Right cardiac atrium (tissue), 5 donors: Measurements from ENCODE around the gene KRTAP5-2. TPM values are rescaled to one million over a fixed set of nuclear protein-coding genes. Genes with fewer than 3 reads are reported as not detected.

Experiments used
- ATAC-seq, 2 donors: fragments of 200-7000 bp; cut with Tn5 transposase; one replicate each; pipeline versions ENCODE4 v1.8.0 to v1.9.1; 2020; ENCODE audit warnings: moderate library complexity in 2 of 2, mild to moderate bottlenecking in 1 of 2
- DNase-seq, 3 donors: peaks; one replicate each; pipeline ENCODE4 v3.0.0-alpha.2; 2020
- H3K27ac ChIP-seq: one replicate; pipeline ENCODE4 v1.5.1; 2013; ENCODE audit warnings: mild to moderate bottlenecking, low read length, control low read depth, moderate library complexity
- H3K27me3 ChIP-seq: one replicate; pipeline ENCODE4 v1.6.1; 2013; ENCODE audit not compliant: control insufficient read depth, insufficient read depth
- H3K4me1 ChIP-seq: one replicate; pipeline ENCODE4 v1.6.1; 2013; ENCODE audit warnings: low read length; ENCODE audit not compliant: control insufficient read depth, insufficient read depth
- H3K4me3 ChIP-seq: one replicate; pipeline ENCODE4 v1.5.1; 2013; ENCODE audit warnings: low read length, control low read depth
- H3K9me3 ChIP-seq: one replicate; pipeline ENCODE4 v1.6.1; 2013; ENCODE audit warnings: low read length; ENCODE audit not compliant: control insufficient read depth
- WGBS: extraction: QIAGEN DNeasy Blood & Tissue Kit; methylation state at CpG from one replicate; pipeline ENCODE4 v1.1.7; 2013; 5-methylcytosine and 5-hydroxymethylcytosine counted together
- intact Hi-C, 4 donors: fragments of 100-400 bp; cut with DNase I; formaldehyde crosslinking; loops; one replicate each; pipeline versions ENCODE4 v1.11.0 to v1.14.0; 2022 to 2023
- polyA plus RNA-seq: library from polyadenylated mRNA; stranded (reverse); fragments of 200-250 nt; gene quantifications from one replicate; pipeline ENCODE4 v1.2.3, GENCODE V29; 2013
- total RNA-seq, 4 donors: library from RNA; stranded (reverse); fragmentation: NEBNext Ultra II Directional; extraction: Animal tissue kit (Norgen Biotek cat#: 25700); gene quantifications; one replicate each; pipeline ENCODE4 v1.2.1, GENCODE V29; 2021
- donor health status: healthy with polysubstance abuse.
- donor health status: DM: no; HTN: yes; CAD: no.
- donor health status: DM: no; HTN: no; CAD: no.
- donor health status: DM: no; HTN: yes; CAD: no; lungs with severe emphysema.
- donor health status: DM: yes; HTN: yes; CAD: no.

The KRTAP5-2 gene
- total and polyA plus RNA-seq, 5 donors = not detected

- Histone ChIP-seq H3K27ac (peak overlapping the region; percentile 45), H3K27me3 (no peaks in the 10 kb centered on the region), H3K9me3 (no peaks in the 10 kb centered on the region), H3K4me3 (no peak overlapping the region), H3K4me1 (peaks cover 9% of the 10 kb centered on the region)
- intact Hi-C loops = no loop called here
- WGBS = 76% methylated on average over 15 of the region's 15 CpGs
- no peak for ATAC-seq
- DNase-seq = peak in 1 of 3 donors; percentile 43
These were observed 38.0 kb downstream of the KRTAP5-2 start for GRCh38 chr11:1560002-1560648.

- DNase-seq (peak; percentile 94 to 96 (median 96)), ATAC-seq (peak; percentile 81 to 82)
- Histone ChIP-seq H3K27ac (peak overlapping the region; percentile 45), H3K4me1 (peaks cover 4% of the 10 kb centered on the region), H3K4me3 (no peak overlapping the region), H3K27me3 (no peaks in the 10 kb centered on the region), H3K9me3 (no peaks in the 10 kb centered on the region)
- intact Hi-C loops = no loop called here
- 42% methylated on average over 29 of the region's 29 CpGs for WGBS
These were observed 38.8 kb downstream of the KRTAP5-2 start for GRCh38 chr11:1559111-1559951.

- Histone ChIP-seq H3K27me3 (no peaks in the 10 kb centered on the region), H3K4me1 (peaks cover 6% of the 10 kb centered on the region), H3K27ac (peak overlapping the region; percentile 39), H3K9me3 (no peaks in the 10 kb centered on the region), H3K4me3 (no peak overlapping the region)
- intact Hi-C loops = no loop called here
- ATAC-seq = peak in 1 of 2 donors; percentile 0
- 75% methylated on average over 12 of the region's 12 CpGs for WGBS
- DNase-seq = peak in 1 of 3 donors; percentile 45
These were observed 39.4 kb downstream of the KRTAP5-2 start for GRCh38 chr11:1558775-1559110.

- intact Hi-C loops = no loop called here
- WGBS = 42% methylated on average over 29 of the region's 29 CpGs
- H3K4me3 ChIP-seq = no peak overlapping the region
- H3K9me3 ChIP-seq = no peaks in the 10 kb centered on the region
- peak overlapping the region; percentile 39 for H3K27ac ChIP-seq
- peaks cover 7% of the 10 kb centered on the region for H3K4me1 ChIP-seq
- H3K27me3 ChIP-seq = no peaks in the 10 kb centered on the region
- ATAC-seq = peak; percentile 38 to 54
- DNase-seq = peak; percentile 71 to 84 (median 81)
These were observed 40.0 kb downstream of the KRTAP5-2 start for GRCh38 chr11:1557904-1558774.

GRCh38 chr11:1557051-1557884 lies 40.8 kb downstream of the KRTAP5-2 start:
- Histone ChIP-seq H3K4me1 (peaks cover 7% of the 10 kb centered on the region), H3K4me3 (no peak overlapping the region), H3K27me3 (no peaks in the 10 kb centered on the region), H3K9me3 (no peaks in the 10 kb centered on the region), H3K27ac (peak overlapping the region; percentile 32)
- WGBS = 91% methylated on average over 74 of the region's 74 CpGs
- no peak for ATAC-seq
- intact Hi-C loops = no loop called here
- DNase-seq = peak in 2 of 3 donors; percentile 15 to 45

- 77% methylated on average over 63 of the region's 63 CpGs for WGBS
- DNase-seq = peak in 1 of 3 donors; percentile 14
- Histone ChIP-seq H3K4me3 (no peak overlapping the region), H3K27me3 (no peaks in the 10 kb centered on the region), H3K4me1 (peaks cover 7% of the 10 kb centered on the region), H3K9me3 (no peaks in the 10 kb centered on the region), H3K27ac (no peak overlapping the region)
- ATAC-seq = no peak
- intact Hi-C loops = no loop called here
These were observed 41.7 kb downstream of the KRTAP5-2 start for GRCh38 chr11:1556278-1556902.

GRCh38 chr11:1555713-1556153 lies 42.4 kb downstream of the KRTAP5-2 start:
- no peak overlapping the region for H3K27ac ChIP-seq
- 91% methylated on average over 9 of the region's 9 CpGs for WGBS
- no peaks in the 10 kb centered on the region for H3K9me3 ChIP-seq
- no peak overlapping the region for H3K4me3 ChIP-seq
- H3K4me1 ChIP-seq = peaks cover 7% of the 10 kb centered on the region
- DNase-seq (no peak), ATAC-seq (no peak)
- no peaks in the 10 kb centered on the region for H3K27me3 ChIP-seq
- intact Hi-C loops = no loop called here

GRCh38 chr11:1554981-1555712 lies 42.9 kb downstream of the KRTAP5-2 start:
- Histone ChIP-seq H3K27ac (no peak overlapping the region), H3K9me3 (no peaks in the 10 kb centered on the region), H3K27me3 (no peaks in the 10 kb centered on the region), H3K4me3 (no peak overlapping the region), H3K4me1 (peaks cover 7% of the 10 kb centered on the region)
- intact Hi-C loops = no loop called here
- ATAC-seq (no peak), DNase-seq (peak in 2 of 3 donors; percentile 13 to 43)
- 82% methylated on average over 13 of the region's 13 CpGs for WGBS

GRCh38 chr11:1553808-1554594 lies 44.1 kb downstream of the KRTAP5-2 start:
- Histone ChIP-seq H3K27ac (no peak overlapping the region), H3K4me3 (no peak overlapping the region), H3K27me3 (no peaks in the 10 kb centered on the region), H3K4me1 (peaks cover 6% of the 10 kb centered on the region), H3K9me3 (no peaks in the 10 kb centered on the region)
- intact Hi-C loops = no loop called here
- peak; percentile 14 to 60 (median 45) for DNase-seq
- ATAC-seq = peak; percentile 4 to 9
- 73% methylated on average over 20 of the region's 20 CpGs for WGBS
